HG02840 (cell line): ENCODE data around the gene NKX1-1.
"Not testable (repeated sequence)": the region's sequence is repeated elsewhere in the genome, so short reads cannot be mapped to it uniquely, and the experiment has no call there.

Experiments
- ATAC-seq: cut with Tn5 transposase; IDR thresholded peaks from one replicate; pipeline ENCODE4 v1.9.1; 2021; ENCODE audit warnings: mild to moderate bottlenecking, moderate library complexity, moderate number of reproducible peaks; ENCODE audit not compliant: unreplicated experiment, low FRiP score

The NKX1-1 gene

DNA sequence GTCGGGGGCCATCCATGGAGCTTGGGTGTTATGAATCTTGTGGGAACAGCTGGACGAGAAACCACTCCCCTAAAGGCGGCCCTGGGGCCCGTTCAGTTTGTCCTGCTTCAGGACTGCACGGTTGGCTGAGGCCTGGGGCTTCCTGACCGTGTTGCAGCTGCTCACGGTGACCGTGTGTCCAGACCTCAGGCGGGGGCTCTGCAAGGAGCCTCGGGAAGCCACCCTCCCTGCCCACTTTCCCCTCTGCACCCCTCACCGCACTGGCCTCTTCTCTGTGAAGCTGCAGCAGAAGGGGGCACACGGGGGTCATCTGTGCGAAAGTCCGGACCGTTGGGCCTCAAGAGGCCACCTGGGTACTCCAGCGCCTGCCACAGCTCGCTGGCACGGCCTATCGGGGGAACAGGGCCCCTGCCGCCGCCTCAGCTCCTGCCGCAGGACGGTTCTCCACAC, 29.8 kb downstream of the NKX1-1 start:
- no peak for ATAC-seq

DNA sequence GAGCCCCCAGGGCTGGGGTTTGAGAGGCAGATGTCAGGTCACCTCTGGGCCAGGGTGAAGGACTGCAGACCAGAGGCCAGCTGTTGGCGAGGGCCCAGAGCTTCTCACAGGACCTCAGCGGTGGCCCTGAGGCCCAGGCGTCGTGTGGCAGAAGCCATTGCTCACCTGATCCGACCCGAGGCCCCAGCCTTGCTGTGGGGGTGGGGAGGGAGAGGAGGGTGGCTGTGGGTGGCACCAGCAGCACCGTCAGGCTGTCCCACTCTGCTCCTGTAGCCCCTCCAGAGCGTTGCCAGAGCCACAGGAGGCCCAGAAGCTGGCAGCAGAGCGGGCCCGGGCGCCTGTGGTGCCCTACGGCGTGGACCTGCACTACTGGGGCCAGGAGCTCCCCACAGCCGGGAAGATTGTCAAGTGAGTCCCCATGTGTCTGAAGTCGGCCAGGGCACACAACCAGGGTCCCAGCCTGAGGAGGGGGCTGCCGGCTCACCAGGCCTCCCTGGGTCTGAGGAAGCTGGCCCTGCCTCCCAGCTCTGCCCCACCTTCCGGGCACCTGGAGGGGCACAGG, 30.4 kb downstream of the NKX1-1 start:
- no peak for ATAC-seq

DNA sequence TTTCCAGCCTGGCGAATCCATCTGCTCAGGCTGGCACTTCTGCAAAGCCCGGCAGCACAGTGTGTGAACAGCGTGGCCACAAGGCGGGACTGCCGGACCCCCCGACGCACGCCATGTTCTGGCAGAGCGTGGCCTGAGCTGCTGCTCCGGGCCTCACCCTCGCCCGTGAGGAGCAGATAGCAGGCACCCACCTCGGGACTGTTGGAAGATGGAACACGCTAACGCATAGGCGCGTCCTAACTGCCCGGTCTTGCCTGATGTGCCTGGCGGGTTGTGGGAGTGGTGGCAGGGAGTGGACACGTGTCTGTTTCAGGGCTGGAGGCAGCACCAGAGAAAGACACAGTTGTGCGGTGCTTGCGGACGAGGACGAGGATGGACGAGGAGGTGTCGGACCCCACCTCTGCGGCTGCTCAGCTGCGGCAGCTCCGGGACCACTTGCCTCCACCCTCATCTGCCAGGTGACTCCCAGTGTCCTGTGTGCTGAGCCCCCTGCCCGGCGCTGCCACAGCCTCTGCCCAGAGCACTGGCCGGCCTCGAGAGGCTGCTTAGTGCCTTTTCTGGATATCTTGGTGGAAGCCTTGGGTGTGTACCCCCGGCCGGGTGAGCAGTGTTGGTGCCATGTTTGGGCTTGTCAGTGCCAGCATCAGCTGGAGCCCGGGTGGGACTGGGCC, 31.1 kb downstream of the NKX1-1 start:
- no peak for ATAC-seq

DNA sequence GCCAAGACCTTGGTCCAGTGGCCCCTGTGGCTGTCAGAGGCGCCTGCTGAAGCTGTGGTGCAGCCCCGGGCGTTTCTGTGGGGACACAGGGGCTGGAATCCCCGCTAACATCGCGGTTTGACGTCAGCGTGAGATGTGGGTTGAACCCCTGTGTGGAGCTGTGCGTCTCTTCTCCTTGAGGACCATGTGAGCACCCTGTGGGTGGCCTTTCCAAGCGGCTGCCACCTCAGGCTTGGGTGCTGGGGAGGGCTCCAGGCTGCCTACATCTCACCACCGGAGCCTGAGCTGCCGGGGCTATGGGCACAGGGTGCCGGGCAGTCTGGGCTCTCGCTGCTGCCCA, 31.6 kb downstream of the NKX1-1 start:
- no peak for ATAC-seq

DNA sequence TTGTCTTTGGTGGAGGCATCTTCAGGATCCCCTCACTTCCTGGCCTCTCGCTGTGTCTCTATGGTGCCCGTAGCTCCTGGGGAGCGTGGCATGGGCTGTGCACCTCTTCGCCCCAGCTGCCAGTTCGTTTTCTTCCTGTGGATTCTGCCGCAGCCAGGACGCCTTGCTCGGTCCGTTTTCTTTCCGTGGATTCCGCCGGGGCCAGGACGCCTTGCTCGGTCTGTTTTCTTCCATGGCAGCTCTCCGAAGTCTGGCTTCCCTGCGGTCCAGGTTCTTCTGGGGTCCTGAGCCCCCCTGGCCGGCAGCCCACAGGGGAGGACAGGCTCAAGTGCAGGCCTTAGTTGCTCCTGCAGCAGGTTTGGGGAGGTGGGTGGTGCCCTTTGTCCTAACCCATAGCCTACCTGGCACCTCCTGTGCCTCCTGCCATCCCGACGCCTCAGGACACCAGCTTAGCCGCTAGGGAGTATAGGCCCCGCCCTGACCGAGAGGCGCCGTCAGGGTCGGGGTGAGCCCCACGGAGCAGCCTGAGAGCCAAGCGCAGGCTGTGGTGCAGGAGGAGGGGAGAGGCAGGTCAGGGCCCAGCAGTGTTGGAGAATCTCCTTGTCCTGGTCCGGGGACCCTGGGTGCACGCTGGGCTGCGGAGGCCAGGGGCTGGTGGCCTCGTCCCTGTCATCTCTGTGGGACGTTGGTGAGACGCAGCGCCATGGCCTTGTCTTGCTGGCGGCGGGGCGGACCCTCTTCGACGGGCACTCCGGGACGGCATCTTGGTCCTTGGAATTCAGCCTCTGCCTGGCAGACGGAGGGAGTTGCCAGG, 32.1 kb downstream of the NKX1-1 start:
- ATAC-seq, result no peak

DNA sequence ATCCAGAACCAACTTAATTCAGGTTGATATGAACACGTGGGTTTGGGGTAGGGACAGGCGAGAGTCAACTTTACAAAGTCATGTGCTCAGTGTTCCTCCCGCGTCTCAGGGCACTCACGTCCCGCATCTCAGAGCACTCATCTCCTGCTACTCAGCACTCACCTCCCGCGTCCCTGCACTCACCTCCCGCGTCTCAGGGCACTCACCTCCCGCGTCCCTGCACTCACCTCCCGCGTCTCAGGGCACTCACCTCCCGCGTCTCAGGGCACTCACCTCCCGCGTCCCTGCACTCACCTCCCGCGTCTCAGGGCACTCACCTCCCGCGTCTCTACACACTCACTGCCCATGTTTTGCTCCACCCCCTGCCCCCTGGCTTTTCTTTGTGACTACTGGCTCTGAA, 33.7 kb downstream of the NKX1-1 start:
- not testable (repeated sequence) for ATAC-seq

DNA sequence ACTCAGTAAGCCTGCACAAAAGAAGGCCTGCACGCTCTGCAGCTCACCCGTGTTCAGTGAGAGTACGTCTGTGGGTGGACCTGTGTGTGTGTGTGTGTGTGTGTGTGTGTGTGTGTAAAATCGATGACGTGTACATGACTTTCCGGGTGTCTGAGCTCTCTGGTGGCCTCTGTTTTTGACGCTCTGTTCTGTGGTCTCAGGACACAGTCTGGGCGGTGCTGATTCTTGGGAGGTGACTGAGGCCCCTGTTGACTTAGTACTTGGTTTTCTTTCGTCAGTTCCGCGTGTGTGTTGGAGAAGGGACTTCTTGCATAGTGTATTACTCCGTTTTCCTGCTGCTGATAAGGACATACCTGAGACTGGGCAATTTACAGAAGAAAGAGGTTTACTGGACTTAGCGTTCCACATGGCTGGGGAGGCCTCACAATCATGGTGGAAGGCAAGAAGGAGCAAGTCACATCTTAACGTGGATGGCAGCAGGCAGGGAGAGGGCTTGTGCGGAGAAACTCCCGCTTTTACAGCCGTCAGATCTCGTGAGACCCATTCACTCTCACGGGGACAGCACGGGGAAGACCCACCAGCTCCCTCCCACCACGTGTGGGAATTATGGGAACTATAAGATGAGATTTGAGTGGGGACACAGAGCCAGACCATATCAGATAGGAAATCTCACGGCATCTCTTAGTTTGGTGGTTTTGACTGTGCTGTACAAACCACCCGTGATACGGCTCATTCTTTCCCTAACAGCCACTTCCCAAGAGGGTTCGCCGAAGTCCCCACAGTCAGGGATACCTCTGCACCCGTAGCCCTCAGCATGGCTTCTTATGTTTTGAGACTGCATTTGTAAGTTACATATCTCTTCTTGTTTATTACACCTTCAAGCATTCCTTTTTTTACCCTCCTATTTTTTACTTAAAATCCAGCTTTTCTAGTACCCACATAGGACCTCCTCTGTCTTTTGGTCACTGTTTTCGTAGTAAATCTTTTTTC, 34.8 kb downstream of the NKX1-1 start:
- no peak for ATAC-seq

DNA sequence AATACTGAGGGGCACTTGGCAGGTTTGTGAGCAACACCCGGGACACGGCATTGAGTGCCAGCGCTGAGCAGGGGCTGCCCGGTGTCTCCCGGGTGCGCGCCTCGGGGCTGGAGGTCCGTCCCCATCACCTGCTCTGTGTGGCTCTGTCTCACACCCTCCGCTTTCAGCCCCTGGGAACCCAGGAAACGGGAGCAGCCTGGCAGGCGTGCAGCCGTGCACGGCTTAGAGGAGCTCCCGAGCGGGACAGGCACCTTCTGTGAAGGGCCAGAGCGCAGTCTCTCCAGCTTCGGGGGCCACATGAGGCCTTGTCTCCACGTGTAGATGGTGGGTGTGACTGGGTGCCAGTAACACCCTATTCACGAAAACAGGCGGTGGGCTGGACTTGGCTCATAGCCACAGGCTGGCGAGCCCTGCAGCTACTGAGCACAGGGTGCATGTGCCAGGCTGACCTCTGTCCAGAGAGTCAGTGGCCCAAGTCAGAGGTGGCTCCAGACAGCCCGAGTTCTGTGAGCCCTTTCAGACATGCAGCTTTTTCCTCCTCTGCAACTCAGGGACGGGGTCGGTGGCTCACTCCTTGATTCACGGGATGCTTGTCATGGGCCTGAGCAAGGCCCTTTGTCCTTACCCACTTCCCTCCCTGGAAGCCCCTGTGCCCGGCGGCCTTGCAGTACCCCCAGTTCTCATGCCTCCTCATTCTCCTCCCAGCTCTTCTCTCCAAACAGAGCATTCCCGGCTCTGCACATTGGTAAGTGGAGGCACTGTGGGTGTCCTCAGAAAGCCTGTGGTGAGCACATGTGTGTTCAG, 35.7 kb downstream of the NKX1-1 start:
- no peak for ATAC-seq

DNA sequence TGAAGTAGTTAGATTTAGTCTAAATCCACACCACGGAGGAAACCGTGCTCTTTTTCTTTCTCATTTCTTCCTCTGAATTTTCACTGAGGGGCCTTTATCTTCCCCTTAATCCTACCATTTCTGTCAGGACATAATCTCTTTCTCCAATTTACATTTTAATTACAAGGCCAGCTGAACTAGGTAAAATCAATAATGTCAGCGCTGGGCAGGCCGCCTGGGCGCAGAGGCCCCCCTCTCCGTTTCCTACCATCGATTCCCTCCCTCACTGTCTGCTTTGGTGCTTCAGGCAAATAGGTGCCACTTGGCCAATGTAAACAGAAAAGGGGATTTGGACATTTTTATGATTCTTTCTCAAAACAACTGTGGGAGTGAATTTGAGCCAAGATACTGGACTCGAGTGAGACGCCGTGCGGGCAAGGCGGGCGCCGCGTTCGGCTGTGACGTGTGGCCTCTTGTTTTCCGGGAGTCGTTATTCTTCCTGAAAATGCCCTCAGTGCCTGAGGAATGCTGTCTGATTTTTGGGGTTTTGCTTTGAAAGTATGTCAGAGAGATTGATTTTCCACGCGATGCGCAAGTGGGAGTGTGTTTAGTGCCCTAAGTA, 36.7 kb downstream of the NKX1-1 start:
- ATAC-seq, result no peak

GRCh38 chr4:1369091-1369450, 37.2 kb downstream of the NKX1-1 start:
- no peak for ATAC-seq

GRCh38 chr4:1368421-1369090, 37.7 kb downstream of the NKX1-1 start:
- ATAC-seq, result no peak

DNA sequence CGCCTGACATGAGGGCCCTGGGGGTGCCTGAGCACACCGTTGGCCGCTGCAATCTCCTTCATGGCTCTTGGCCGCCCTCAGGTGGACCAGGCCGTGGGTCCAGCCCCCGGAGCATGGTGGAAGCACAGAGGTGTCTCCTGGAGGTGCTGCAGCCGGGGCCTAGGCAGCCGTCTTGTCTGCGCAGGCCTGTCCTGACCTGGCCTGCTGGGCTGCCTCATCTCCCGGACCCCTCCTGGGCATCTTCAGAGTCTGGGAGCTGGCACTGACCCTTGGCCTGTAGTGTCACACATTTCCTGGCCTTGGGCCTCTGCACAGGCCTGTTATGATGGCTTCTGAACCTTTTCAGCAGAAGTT, 38.3 kb downstream of the NKX1-1 start:
- ATAC-seq, result no peak

DNA sequence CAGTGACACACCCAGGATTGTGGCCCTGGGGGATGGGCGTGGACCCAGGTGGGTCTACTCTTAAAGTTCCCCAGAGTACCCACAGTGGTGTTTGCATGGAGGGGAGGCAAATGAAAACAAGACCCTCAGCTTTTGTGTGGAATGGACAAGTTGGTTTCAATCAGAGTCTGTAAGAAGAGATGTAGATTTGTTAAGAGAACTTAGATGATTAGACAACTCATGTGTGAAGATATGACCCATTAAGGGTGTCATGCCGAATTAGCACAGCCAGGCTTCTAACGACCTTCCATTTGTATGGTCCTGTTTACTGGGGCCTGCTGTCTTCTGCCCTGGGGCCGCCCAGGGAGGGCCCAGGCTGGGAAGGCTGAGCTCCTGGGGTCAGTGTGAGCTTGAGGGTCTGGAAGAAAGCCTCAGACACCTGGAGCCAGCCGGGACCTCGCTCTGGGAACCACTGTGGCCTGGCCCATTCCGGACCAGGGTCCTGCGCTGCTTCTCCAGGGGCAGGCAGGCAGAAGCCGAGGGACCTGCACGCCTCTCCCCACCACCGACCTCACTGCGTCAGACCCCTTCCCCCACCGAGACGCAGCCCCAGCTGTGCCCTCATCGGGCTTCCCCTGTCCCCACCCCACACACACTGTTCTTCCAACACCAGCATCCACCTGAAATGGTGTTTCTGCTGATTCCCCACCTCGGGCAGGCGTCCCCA, 38.9 kb downstream of the NKX1-1 start:
- ATAC-seq, result no peak

- no peak for ATAC-seq
These were observed 39.6 kb downstream of the NKX1-1 start for GRCh38 chr4:1366371-1367229.

DNA sequence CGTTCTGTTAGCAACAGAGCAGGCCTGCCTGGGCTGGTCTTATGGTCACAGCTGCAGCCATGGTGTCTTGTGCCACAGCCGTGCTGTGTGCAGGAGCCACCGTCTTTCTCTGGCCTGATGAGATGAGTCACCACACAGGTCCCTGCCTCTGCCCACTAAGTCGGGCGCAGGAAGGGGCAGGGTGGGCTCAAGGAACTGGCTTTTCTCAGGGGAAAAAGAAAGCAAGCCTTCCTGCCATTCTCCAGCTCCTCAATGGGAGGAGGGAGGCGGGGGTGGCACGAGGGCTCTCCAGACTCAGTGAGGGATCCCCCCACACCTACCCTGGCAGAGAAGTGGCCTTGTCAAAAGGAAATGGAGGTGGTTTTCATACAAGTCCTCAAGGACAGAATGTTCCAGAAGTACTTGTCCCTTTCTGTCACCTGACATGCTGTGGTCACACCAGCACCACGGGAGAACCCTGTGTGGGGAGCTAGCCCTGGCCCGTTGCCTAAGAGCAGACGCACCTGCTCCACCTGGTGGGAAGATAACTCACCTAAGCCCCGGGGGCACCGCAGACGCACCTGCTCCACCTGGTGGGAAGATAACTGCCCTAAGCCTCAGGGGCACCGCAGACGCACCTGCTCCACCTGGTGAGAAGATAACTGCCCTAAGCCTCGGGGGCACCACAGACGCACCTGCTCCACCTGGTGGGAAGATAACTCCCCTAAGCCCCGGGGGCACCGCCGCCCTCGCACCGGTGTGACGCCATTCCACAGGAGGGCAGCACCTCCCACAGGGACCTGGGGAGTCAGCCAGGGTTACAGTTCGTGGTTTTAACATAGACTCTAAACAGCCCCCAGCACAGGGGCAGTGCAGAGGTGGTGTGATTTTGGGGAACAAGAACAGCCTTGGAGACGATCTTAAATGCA, 40.7 kb downstream of the NKX1-1 start:
- ATAC-seq, result no peak

GRCh38 chr4:1364748-1365147, 41.5 kb downstream of the NKX1-1 start:
- ATAC-seq, result no peak
